Breast epithelium (tissue), 4 donors: ENCODE data around the gene FEM1C. TPM values are rescaled to one million over a fixed set of nuclear protein-coding genes. Genes with fewer than 3 reads are reported as not detected.

Experiments used
- DNase-seq, 2 donors: peaks; one replicate each; pipeline ENCODE4 v3.0.0-alpha.2; 2019; ENCODE audit warnings: low spot score in 2 of 2
- H3K27ac ChIP-seq, 2 donors: fragments of 200-600 bp; sonication (generic) in 1 of 2; one replicate each; pipeline ENCODE4 v1.5.1; 2016 to 2019; ENCODE audit warnings: mild to moderate bottlenecking in 1 of 2
- H3K27me3 ChIP-seq, 2 donors: fragments of 200-600 bp; sonication (generic) in 1 of 2; one replicate each; pipeline versions ENCODE4 v1.5.1 to v1.6.0; 2017 to 2019; ENCODE audit warnings: control low read depth in 1 of 2, mild to moderate bottlenecking in 1 of 2
- H3K36me3 ChIP-seq: fragments of 200-600 bp; one replicate; pipeline ENCODE4 v1.5.1; 2019
- H3K4me1 ChIP-seq, 2 donors: fragments of 200-600 bp; sonication (generic); one replicate each; pipeline ENCODE4 v1.5.1; 2016 to 2019; ENCODE audit warnings: control low read depth in 1 of 2
- H3K4me3 ChIP-seq, 3 donors: fragments of 200-600 bp; sonication (generic); 1 replicate in 2 of 3; 2 replicates in 1 of 3; pipeline ENCODE4 v1.5.1; 2016 to 2019; ENCODE audit warnings: mild to moderate bottlenecking in 3 of 3, moderate library complexity in 2 of 3
- H3K9me3 ChIP-seq, 2 donors: fragments of 200-600 bp; sonication (generic) in 1 of 2; one replicate each; pipeline ENCODE4 v1.5.1; 2016 to 2019; ENCODE audit warnings: control low read depth in 1 of 2
- POLR2A ChIP-seq: fragments of 450-650 bp; IDR thresholded peaks from one replicate; pipeline ENCODE4 v1.6.1; 2016; ENCODE audit warnings: antibody characterized with exemption, mild to moderate bottlenecking, moderate library complexity
- POLR2AphosphoS5 ChIP-seq, 3 donors: sonication (generic); formaldehyde crosslinking; IDR thresholded peaks; one replicate each; pipeline ENCODE4 v1.6.1; 2017; ENCODE audit warnings: antibody characterized with exemption in 3 of 3
- intact Hi-C: fragments of 100-400 bp; cut with DNase I; formaldehyde crosslinking; loops from one replicate; pipeline ENCODE4 v1.15.1; 2023; ENCODE audit warnings: low total_unique reads
- total RNA-seq, 3 donors: library from RNA; depleted of rRNA; stranded (reverse); fragments of >200 nt; gene quantifications; one replicate each; pipeline ENCODE4 v1.1.0, GENCODE V29; 2016
- TF ChIP-seq, protein P1 (sequence below), 3 donors: fragments of 450-650 bp; IDR thresholded peaks; one replicate each; pipeline ENCODE4 v1.5.1; 2016 to 2017; ENCODE audit warnings: antibody characterized with exemption in 3 of 3, mild to moderate bottlenecking in 3 of 3, moderate library complexity in 3 of 3

FEM1C gene
- total RNA-seq, 3 donors from 2014 or later = 19.3 to 30.6 (median 23.7) TPM

DNA sequence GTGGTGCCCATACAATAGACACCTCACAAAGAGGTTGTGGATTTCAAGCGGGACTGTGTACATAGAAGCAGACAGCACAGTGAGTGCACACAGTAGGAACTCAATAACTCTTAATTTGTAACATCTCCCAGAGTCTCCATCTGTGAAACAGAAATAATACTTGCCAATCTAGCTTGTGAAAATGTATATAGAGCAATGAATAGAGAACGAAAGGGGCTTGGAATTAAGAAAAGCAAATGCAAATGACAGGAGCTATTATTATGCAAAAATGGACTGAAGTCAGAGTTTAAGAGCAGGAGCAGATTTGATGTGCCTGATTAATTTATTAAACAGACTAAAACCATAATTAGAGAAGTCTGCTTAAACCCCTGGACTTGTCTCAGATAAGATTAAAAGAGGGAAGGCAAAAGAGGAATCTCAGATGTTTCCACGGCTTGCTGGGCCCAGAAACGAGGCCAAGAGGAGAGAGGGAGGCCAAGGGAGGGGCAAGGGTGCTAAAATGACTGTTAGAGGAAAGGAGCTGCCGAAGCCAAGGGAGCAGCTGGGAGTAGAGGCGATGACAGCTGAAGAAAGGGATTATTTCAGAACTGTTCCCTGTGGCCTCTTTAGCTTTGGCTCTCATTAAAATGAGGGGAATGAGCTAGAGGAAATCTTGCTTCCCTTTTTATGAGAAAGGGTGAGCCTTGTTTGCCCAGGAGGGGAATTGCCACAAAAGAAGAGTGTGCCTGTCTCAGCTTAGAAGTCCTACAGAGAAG, 72.1 kb downstream of the FEM1C start:
- Histone ChIP-seq H3K36me3 (no peaks in the 10 kb centered on the region), H3K9me3 (no peaks in the 10 kb centered on the region), H3K27me3 (no peaks in the 10 kb centered on the region), H3K4me3 (no peak overlapping the region), H3K4me1 (peaks cover 0 to 5% of the 10 kb centered on the region in 2 donors), H3K27ac (no peak overlapping the region)
- DNase-seq = no peak
- TF ChIP-seq POLR2AphosphoS5 (IDR thresholded peaks at IDR 0.05) (no peak), POLR2A (no peak)
- TF ChIP-seq, protein P1, sequence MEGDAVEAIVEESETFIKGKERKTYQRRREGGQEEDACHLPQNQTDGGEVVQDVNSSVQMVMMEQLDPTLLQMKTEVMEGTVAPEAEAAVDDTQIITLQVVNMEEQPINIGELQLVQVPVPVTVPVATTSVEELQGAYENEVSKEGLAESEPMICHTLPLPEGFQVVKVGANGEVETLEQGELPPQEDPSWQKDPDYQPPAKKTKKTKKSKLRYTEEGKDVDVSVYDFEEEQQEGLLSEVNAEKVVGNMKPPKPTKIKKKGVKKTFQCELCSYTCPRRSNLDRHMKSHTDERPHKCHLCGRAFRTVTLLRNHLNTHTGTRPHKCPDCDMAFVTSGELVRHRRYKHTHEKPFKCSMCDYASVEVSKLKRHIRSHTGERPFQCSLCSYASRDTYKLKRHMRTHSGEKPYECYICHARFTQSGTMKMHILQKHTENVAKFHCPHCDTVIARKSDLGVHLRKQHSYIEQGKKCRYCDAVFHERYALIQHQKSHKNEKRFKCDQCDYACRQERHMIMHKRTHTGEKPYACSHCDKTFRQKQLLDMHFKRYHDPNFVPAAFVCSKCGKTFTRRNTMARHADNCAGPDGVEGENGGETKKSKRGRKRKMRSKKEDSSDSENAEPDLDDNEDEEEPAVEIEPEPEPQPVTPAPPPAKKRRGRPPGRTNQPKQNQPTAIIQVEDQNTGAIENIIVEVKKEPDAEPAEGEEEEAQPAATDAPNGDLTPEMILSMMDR (IDR thresholded peaks at IDR 0.05) = no peak
- intact Hi-C loops = no loop called here

DNA sequence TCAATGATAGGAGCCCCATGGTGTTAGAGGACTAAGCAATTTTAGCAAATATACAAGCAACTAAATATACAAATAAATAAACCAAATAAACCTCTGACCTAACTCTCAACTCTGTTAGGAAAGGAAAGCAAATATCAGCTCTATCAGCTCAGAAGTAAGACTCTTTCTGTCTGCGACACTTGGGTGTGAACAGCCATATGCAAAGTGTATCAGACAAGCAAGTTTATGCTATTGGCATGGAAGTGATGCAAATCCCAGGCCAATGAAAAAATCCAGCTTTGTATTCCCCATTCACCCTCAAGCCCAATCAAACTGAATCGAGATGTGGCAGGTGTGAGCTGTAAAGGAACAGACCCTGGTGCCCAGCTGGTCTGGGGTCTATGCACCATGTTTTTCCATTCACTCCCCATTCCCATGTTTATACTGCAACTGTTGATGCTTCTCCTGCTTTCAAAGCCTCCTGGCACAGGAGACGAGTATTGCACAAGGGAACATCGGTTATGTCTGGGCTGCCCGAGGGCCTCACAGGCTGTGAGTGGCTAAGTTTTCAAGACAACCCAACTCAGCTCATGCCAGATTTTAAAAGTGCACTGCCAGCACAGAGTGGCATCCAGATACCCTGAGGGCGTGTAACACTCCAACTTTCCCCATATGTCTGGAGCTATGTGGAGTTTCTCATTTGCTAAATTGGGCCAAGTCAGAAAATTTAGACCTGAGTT, 73.1 kb downstream of the FEM1C start:
- TF ChIP-seq, protein P1 (IDR thresholded peaks at IDR 0.05) = no peak
- TF ChIP-seq POLR2AphosphoS5 (IDR thresholded peaks at IDR 0.05) = peak in 1 of 3 donors; percentile 55
- H3K27me3 ChIP-seq = no peaks in the 10 kb centered on the region
- intact Hi-C loops = no loop called here
- no peaks in the 10 kb centered on the region for H3K9me3 ChIP-seq
- H3K36me3 ChIP-seq = no peaks in the 10 kb centered on the region
- H3K4me1 ChIP-seq = peaks cover 0 to 5% of the 10 kb centered on the region in 2 donors
- peak; percentile 61 to 68 for DNase-seq
- H3K4me3 ChIP-seq = no peak overlapping the region
- H3K27ac ChIP-seq = no peak overlapping the region

DNA sequence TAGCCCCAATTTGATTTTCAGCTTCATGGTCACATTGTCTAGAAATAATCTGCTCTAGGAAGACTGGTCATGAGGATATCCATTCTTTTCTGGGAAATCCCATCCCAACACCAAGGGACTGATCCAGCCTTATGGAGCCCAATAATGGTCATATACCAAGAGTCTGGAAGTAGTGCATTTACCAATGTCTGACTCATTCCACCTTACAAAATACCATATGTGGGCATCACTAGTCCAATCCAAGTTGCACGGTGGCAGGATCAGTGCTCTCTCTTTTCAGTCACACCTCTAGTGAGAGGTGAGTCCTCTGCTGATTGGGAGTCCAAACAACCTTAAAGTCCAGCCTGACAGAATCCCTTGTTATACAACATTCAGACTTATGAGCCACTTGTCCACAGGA, 73.7 kb downstream of the FEM1C start:
- no peak for DNase-seq
- TF ChIP-seq POLR2AphosphoS5 (IDR thresholded peaks at IDR 0.05) = no peak
- TF ChIP-seq POLR2A = no peak
- TF ChIP-seq, protein P1 (IDR thresholded peaks at IDR 0.05) = no peak
- no peak overlapping the region for H3K27ac ChIP-seq
- peaks cover 0 to 5% of the 10 kb centered on the region in 2 donors for H3K4me1 ChIP-seq
- no peaks in the 10 kb centered on the region for H3K9me3 ChIP-seq
- no peak overlapping the region for H3K4me3 ChIP-seq
- H3K36me3 ChIP-seq = no peaks in the 10 kb centered on the region
- intact Hi-C loops = no loop called here
- no peaks in the 10 kb centered on the region for H3K27me3 ChIP-seq

Other genes with a start within 250 kb of the FEM1C start
- gene CCDC112, start 248.1 kb downstream of the FEM1C start, total RNA-seq = 10 to 100 TPM in 1 of 3 donors, 1 to 10 TPM in 2; 7.9 to 11.1 (median 8.6) TPM
- 1 to 10 TPM in 2 of 3 donors, under 1 TPM in 1; 0.98 to 1.6 (median 1.5) TPM for gene TICAM2, start 57.7 kb upstream of the FEM1C start, total RNA-seq
- 10 to 100 TPM; 74.4 to 94.7 (median 80.5) TPM for gene TMED7, start 81.3 kb upstream of the FEM1C start, total RNA-seq